ENCODE measurements around the gene PLBD2. TPM values are rescaled to one million over a fixed set of nuclear protein-coding genes. Genes with fewer than 3 reads are reported as not detected.

Gene PLBD2
- total and polyA plus RNA-seq, 9 of the 15 experiments (the other 6 are each of a cell fraction or from before 2014, with no cell fraction given), result 2.4 to 37.4 (median 6.0) TPM

DNA sequence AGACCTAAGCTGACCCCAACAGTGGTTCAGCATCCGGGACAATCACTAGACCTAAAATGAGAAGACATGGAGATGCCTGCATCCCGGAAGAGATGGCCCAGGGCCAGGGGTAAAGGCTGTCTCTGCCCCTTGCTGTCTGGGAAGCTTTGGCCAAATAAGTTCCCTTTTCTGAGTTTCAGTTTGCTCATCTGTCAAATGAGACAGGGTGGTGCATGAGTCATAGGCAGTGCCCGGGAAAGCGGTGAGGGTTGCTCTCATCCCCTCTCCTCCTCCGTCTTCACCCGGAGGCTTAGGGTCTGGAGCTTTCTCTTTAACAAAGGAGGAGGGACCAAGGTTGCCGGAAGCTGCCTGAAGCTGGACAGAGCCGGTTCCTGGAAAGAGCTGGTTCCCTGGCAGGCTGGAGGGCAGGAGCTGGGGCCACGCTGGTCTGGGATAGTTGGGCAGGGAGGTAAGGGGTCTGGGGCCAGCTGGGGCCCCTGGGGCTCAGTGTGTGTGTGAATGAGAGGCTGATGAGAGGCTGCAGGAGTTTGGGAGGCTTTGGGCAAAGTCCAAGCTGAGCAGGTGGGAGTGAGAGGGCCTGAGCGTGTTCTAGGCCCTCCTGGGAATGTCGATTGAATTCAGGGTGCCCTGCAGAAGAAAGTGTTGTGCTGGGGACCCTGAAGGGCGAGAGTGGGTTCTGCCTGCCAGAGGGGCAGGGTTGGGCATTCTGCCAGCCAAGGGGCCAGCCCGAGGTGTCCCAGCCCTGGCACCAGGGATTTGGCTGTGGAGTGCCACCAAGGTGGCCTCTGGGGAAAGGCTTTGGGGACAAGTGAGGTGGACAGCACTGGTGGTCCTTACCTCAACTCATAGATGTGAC lies 63.9 kb downstream of the PLBD2 start, which contains the start of gene SDSL (continued):
- TF ChIP-seq YY1 (IDR thresholded peaks at IDR 0.05; ENCODE audit: borderline replicate concordance in 1 of 3, control insufficient read depth in 1 of 3, extremely low read depth in 1 of 3, insufficient read depth in 3 of 3, insufficient read length in 1 of 3, insufficient replicate concordance in 2 of 3, low read depth in 1 of 3, low read length in 2 of 3) (peak in 1 of 3 experiments; percentile 21), MYC (IDR thresholded peaks at IDR 0.05; ENCODE audit: low read depth, low read length) (peak; percentile 79; the same call in 1 of the 2 replicates), MYC (CRISPR knock-in tag; IDR thresholded peaks at IDR 0.05; ENCODE audit: borderline replicate concordance, low read depth) (0 out of 2 replicates have a peak, but pooled peaks have one; percentile 40), SIRT6 (IDR thresholded peaks at IDR 0.05; ENCODE audit: low read depth, low read length) (no peak), C11orf30 (IDR thresholded peaks at IDR 0.05; ENCODE audit: low read depth) (no peak), SP1 (CRISPR knock-in tag; IDR thresholded peaks at IDR 0.05) (0 out of 2 replicates have a peak, but pooled peaks have one; percentile 58), U2AF2 (optimal IDR thresholded peaks at IDR 0.05; ENCODE audit: low read depth, low read length) (no peak), ZBTB1 (CRISPR knock-in tag; IDR thresholded peaks at IDR 0.05; ENCODE audit: borderline replicate concordance, low read depth) (0 out of 2 replicates have a peak, but pooled peaks have one; percentile 56), ZFP36 (IDR thresholded peaks at IDR 0.05; ENCODE audit: low read depth, low read length, partially characterized antibody) (no peak), PHF8 (IDR thresholded peaks at IDR 0.05; ENCODE audit: borderline replicate concordance, low read length) (peak; percentile 92), GABPB1 (CRISPR knock-in tag; IDR thresholded peaks at IDR 0.05) (peak; percentile 68; the same call in 1 of the 2 replicates), ZNF197 (CRISPR knock-in tag; IDR thresholded peaks at IDR 0.05; ENCODE audit: low read depth) (peak; percentile 73; the same call in 1 of the 2 replicates), EHMT2 (IDR thresholded peaks at IDR 0.05) (peak; percentile 10; the same call in 1 of the 2 replicates), SAFB (IDR thresholded peaks at IDR 0.05; ENCODE audit: borderline replicate concordance, low read depth, low read length) (no peak), HEY1 (CRISPR knock-in tag; IDR thresholded peaks at IDR 0.05; ENCODE audit: borderline replicate concordance) (no peak), ZNF263 (CRISPR knock-in tag; IDR thresholded peaks at IDR 0.05; ENCODE audit: borderline replicate concordance) (no peak; the same call in 1 of the 2 replicates), NRF1 (conservative IDR thresholded peaks at IDR 0.05 in 1 of 2, IDR thresholded peaks at IDR 0.05 in 1 of 2) (peak; percentile 11 to 33; a peak in 1 of 4 replicates), SMARCE1 (IDR thresholded peaks at IDR 0.05) (peak; percentile 83), GABPA (tag; conservative IDR thresholded peaks at IDR 0.05; ENCODE audit: low read depth) (peak; percentile 77)
- TF ChIP-seq, protein P1, sequence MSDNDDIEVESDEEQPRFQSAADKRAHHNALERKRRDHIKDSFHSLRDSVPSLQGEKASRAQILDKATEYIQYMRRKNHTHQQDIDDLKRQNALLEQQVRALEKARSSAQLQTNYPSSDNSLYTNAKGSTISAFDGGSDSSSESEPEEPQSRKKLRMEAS (CRISPR knock-in tag; IDR thresholded peaks at IDR 0.05), result peak; percentile 34; the same call in 1 of the 2 replicates
- TF ChIP-seq, protein P2, sequence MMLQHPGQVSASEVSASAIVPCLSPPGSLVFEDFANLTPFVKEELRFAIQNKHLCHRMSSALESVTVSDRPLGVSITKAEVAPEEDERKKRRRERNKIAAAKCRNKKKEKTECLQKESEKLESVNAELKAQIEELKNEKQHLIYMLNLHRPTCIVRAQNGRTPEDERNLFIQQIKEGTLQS (IDR thresholded peaks at IDR 0.05), result peak; percentile 96
- TF ChIP-seq, protein P2 (CRISPR knock-in tag; conservative IDR thresholded peaks at IDR 0.05), result peak; percentile 78; the same call in 1 of the 2 replicates
- TF ChIP-seq, protein P3, sequence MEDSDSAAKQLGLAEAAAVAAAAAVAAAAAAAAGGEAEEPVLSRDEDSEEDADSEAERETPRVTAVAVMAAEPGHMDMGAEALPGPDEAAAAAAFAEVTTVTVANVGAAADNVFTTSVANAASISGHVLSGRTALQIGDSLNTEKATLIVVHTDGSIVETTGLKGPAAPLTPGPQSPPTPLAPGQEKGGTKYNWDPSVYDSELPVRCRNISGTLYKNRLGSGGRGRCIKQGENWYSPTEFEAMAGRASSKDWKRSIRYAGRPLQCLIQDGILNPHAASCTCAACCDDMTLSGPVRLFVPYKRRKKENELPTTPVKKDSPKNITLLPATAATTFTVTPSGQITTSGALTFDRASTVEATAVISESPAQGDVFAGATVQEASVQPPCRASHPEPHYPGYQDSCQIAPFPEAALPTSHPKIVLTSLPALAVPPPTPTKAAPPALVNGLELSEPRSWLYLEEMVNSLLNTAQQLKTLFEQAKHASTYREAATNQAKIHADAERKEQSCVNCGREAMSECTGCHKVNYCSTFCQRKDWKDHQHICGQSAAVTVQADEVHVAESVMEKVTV (CRISPR knock-in tag; IDR thresholded peaks at IDR 0.05), result no peak

Data from K562 (cell line).